OCI-LY7 (cell line): Measurements from ENCODE around the gene IL17D.

Experiments used
- EZH2phosphoT487 ChIP-seq: fragments of 200-600 bp; sonication (generic); IDR thresholded peaks from 2 replicates; pipeline ENCODE4 v1.6.1; 2018; ENCODE audit warnings: low read depth, borderline replicate concordance, mild to moderate bottlenecking, mixed run types, antibody characterized with exemption, low read length, moderate library complexity, mixed read lengths
- TF ChIP-seq, protein P1 (sequence below): fragments of 200-600 bp; sonication (generic); conservative IDR thresholded peaks from 2 replicates; pipeline ENCODE4 v1.5.1; 2014; ENCODE audit warnings: mild to moderate bottlenecking, antibody characterized with exemption, low read length, moderate library complexity, mixed read lengths

GRCh38 chr13:20702915-20703779, at the start of gene IL17D:
- TF ChIP-seq, protein P1, sequence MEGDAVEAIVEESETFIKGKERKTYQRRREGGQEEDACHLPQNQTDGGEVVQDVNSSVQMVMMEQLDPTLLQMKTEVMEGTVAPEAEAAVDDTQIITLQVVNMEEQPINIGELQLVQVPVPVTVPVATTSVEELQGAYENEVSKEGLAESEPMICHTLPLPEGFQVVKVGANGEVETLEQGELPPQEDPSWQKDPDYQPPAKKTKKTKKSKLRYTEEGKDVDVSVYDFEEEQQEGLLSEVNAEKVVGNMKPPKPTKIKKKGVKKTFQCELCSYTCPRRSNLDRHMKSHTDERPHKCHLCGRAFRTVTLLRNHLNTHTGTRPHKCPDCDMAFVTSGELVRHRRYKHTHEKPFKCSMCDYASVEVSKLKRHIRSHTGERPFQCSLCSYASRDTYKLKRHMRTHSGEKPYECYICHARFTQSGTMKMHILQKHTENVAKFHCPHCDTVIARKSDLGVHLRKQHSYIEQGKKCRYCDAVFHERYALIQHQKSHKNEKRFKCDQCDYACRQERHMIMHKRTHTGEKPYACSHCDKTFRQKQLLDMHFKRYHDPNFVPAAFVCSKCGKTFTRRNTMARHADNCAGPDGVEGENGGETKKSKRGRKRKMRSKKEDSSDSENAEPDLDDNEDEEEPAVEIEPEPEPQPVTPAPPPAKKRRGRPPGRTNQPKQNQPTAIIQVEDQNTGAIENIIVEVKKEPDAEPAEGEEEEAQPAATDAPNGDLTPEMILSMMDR = 0 out of 2 replicates have a peak, but pooled peaks have one; percentile 31
- no peak for TF ChIP-seq EZH2phosphoT487
